B cell (primary cell): ENCODE data around the gene DRC7. TPM values are rescaled to one million over a fixed set of nuclear protein-coding genes. Genes with fewer than 3 reads are reported as not detected.

Experiments used
- ATAC-seq: fragments of 200-7000 bp; cut with Tn5 transposase; one replicate; pipeline ENCODE4 v1.10.0; 2021; ENCODE audit warnings: low read depth, mild to moderate bottlenecking, moderate number of reproducible peaks, moderate library complexity
- CTCF ChIA-PET: fragments of 350-600 bp; sonication (Branson Sonifier 250); formaldehyde crosslinking; loops from one replicate; lab custom pipeline; 2021; ENCODE audit warnings: antibody characterized with exemption, inconsistent platforms; lab: Charles Lee
- POLR2A ChIA-PET: fragments of 350-600 bp; sonication (Branson Sonifier 250); formaldehyde crosslinking; loops from one replicate; lab custom pipeline; 2021; ENCODE audit warnings: antibody characterized with exemption; lab: Charles Lee
- DNase-seq: peaks from one replicate; pipeline ENCODE4 v3.0.0; 2013
- H2AFZ ChIP-seq: 2 replicates; pipeline ENCODE4 v1.6.1; 2012; ENCODE audit warnings: mild to moderate bottlenecking, low read depth, low read length; ENCODE audit not compliant: insufficient read depth, poor library complexity, severe bottlenecking
- H3K27ac ChIP-seq, 2 donors: 1 replicate in 1 of 2; 2 replicates in 1 of 2; pipeline ENCODE4 v1.5.1; 2012 to 2013; ENCODE audit warnings: low read length in 2 of 2, mild to moderate bottlenecking in 2 of 2, moderate library complexity in 1 of 2
- H3K27me3 ChIP-seq, 4 experiments: fragments of 200-600 bp in 1 of 4; sonication (generic) in 1 of 4; replicated peaks in 1 of 4; 1 replicate in 2 of 4; 2 replicates in 2 of 4; pipeline versions ENCODE4 v1.6.1 to v1.7.0; 2013 to 2016; ENCODE audit warnings: low read length in 3 of 4, mild to moderate bottlenecking in 2 of 4, mixed read lengths in 1 of 4, moderate library complexity in 1 of 4; ENCODE audit not compliant: insufficient read depth in 4 of 4, control insufficient read depth in 3 of 4; ENCODE audit errors: control extremely low read depth in 1 of 4
- H3K36me3 ChIP-seq, 2 experiments: replicated peaks in 1 of 2; 1 replicate in 1 of 2; 2 replicates in 1 of 2; pipeline versions ENCODE4 v1.6.1 to v1.7.1; 2013; ENCODE audit warnings: low read length in 1 of 2; ENCODE audit not compliant: insufficient read depth in 2 of 2, control insufficient read depth in 1 of 2; ENCODE audit errors: control extremely low read depth in 1 of 2, extremely low read depth in 1 of 2
- H3K4me1 ChIP-seq, 2 donors: fragments of 200-600 bp in 1 of 2; sonication (generic) in 1 of 2; 1 replicate in 1 of 2; 2 replicates in 1 of 2; pipeline versions ENCODE4 v1.5.1 to v1.6.1; 2013 to 2017; ENCODE audit warnings: low read length in 2 of 2; ENCODE audit not compliant: control insufficient read depth in 2 of 2, insufficient read depth in 2 of 2
- H3K4me2 ChIP-seq: replicated peaks from 2 replicates; pipeline ENCODE3; 2012; ENCODE audit warnings: mild to moderate bottlenecking, low read depth, low read length; ENCODE audit not compliant: poor library complexity, severe bottlenecking
- H3K4me3 ChIP-seq, 5 experiments: fragments of 200-600 bp in 1 of 5; sonication (generic) in 1 of 5; 1 replicate in 3 of 5; 2 replicates in 2 of 5; pipeline versions ENCODE4 v1.5.1 to v1.7.0; 2011 to 2016; ENCODE audit warnings: low read length in 4 of 5, mild to moderate bottlenecking in 4 of 5, low read depth in 2 of 5, control low read depth in 1 of 5, moderate library complexity in 1 of 5; ENCODE audit not compliant: insufficient read depth in 1 of 5; ENCODE audit errors: control extremely low read depth in 1 of 5, extremely low read depth in 1 of 5
- H3K79me2 ChIP-seq: fragments of 200-600 bp; sonication (generic); one replicate; pipeline ENCODE4 v1.6.0; 2016; ENCODE audit warnings: low read length; ENCODE audit not compliant: control insufficient read depth, insufficient read depth
- H3K9ac ChIP-seq: fragments of 200-600 bp; sonication (generic); 2 replicates; pipeline ENCODE4 v1.6.1; 2017; ENCODE audit warnings: mild to moderate bottlenecking, low read length, moderate library complexity
- H3K9me3 ChIP-seq, 3 donors: one replicate each; pipeline versions ENCODE4 v1.6.1 to v1.7.1; 2013; ENCODE audit warnings: low read length in 2 of 3; ENCODE audit not compliant: control insufficient read depth in 2 of 3, insufficient read depth in 1 of 3; ENCODE audit errors: control extremely low read depth in 1 of 3
- H4K20me1 ChIP-seq: 2 replicates; pipeline ENCODE4 v1.6.0; 2012; ENCODE audit warnings: mild to moderate bottlenecking, low read length; ENCODE audit not compliant: insufficient read depth, control insufficient read depth, poor library complexity, severe bottlenecking
- H3K27ac Mint-ChIP-seq: one replicate; pipeline ENCODE4 v1.8.0; 2021; ENCODE audit warnings: mixed read lengths
- H3K27me3 Mint-ChIP-seq: one replicate; pipeline ENCODE4 v1.8.0; 2021; ENCODE audit warnings: mixed read lengths
- H3K4me1 Mint-ChIP-seq: one replicate; pipeline ENCODE4 v1.8.0; 2021; ENCODE audit warnings: mixed read lengths
- H3K4me3 Mint-ChIP-seq: one replicate; pipeline ENCODE4 v1.8.0; 2021; ENCODE audit warnings: mixed read lengths
- H3K9me3 Mint-ChIP-seq: one replicate; pipeline ENCODE4 v1.8.0; 2022; ENCODE audit warnings: mixed read lengths; ENCODE audit not compliant: insufficient read depth
- CTCF ChIP-seq: fragments of 200-600 bp; IDR thresholded peaks from one replicate; pipeline ENCODE4 v1.8.0; 2022; ENCODE audit warnings: antibody characterized with exemption, mild to moderate bottlenecking
- EZH2 ChIP-seq: IDR thresholded peaks from 2 replicates; pipeline ENCODE4 v1.6.1; 2012; ENCODE audit warnings: borderline replicate concordance, low read depth, mild to moderate bottlenecking, moderate library complexity, low read length; ENCODE audit not compliant: insufficient read depth, poor library complexity, severe bottlenecking
- WGBS: methylation state at CpG from one replicate; pipeline ENCODE4 v1.1.5; 2013; ENCODE audit warnings: missing lambda C conversion rate; ENCODE audit not compliant: insufficient coverage; 5-methylcytosine and 5-hydroxymethylcytosine counted together
- intact Hi-C: fragments of 100-400 bp; cut with micrococcal nuclease; formaldehyde crosslinking; loops from one replicate; pipeline ENCODE4 v1.10.0; 2022
- polyA plus RNA-seq: library from polyadenylated mRNA; depleted of rRNA; stranded (reverse); fragments of >200 nt; gene quantifications from 2 replicates; pipeline ENCODE4 v1.2.3, GENCODE V29; 2012
- total RNA-seq, 2 donors: library from RNA; stranded (reverse); fragments of 120-200 nt in 1 of 2; gene quantifications; 1 replicate in 1 of 2; 2 replicates in 1 of 2; pipeline versions ENCODE4 v1.2.3 to v1.2.4, GENCODE V29; 2013 to 2022

Gene DRC7
- total and polyA plus RNA-seq, 2 donors (not counting 1 experiment from before 2014, with no cell fraction given), result 0.12 to 0.22 TPM

GRCh38 chr16:57770361-57770760 lies 75.8 kb downstream of the DRC7 start:
- H3K27me3 Mint-ChIP-seq, result no peaks in the 10 kb centered on the region
- POLR2A ChIA-PET, result no interaction called here
- no peak overlapping the region for H3K27ac ChIP-seq
- H4K20me1 ChIP-seq, result no peaks in the 10 kb centered on the region
- no peak overlapping the region for H3K4me2 ChIP-seq
- H3K9me3 Mint-ChIP-seq, result no peaks in the 10 kb centered on the region
- no peaks in the 10 kb centered on the region for H3K36me3 ChIP-seq
- no peaks in the 10 kb centered on the region for H3K27me3 ChIP-seq
- CTCF ChIA-PET, result no interaction called here
- no peak overlapping the region for H3K4me3 Mint-ChIP-seq
- no peaks in the 10 kb centered on the region for H3K4me1 Mint-ChIP-seq
- no peak overlapping the region for H3K9ac ChIP-seq
- H3K9me3 ChIP-seq, result no peaks in the 10 kb centered on the region
- intact Hi-C loops, result no loop called here
- 95% methylated on average over 15 of the region's 15 CpGs for WGBS
- no peak overlapping the region for H3K4me3 ChIP-seq
- TF ChIP-seq EZH2 (no peak), CTCF (no peak)
- no peaks in the 10 kb centered on the region for H3K79me2 ChIP-seq
- no peaks in the 10 kb centered on the region for H3K4me1 ChIP-seq
- no peak overlapping the region for H3K27ac Mint-ChIP-seq
- DNase-seq (no peak), ATAC-seq (no peak)
- no peak overlapping the region for H2AFZ ChIP-seq

GRCh38 chr16:57771141-57771785 lies 76.7 kb downstream of the DRC7 start:
- intact Hi-C loops, result no loop called here
- Histone ChIP-seq H3K4me1 (no peaks in the 10 kb centered on the region), H3K4me2 (no peak overlapping the region), H3K9me3 (no peaks in the 10 kb centered on the region), H3K9ac (no peak overlapping the region), H3K27me3 (no peaks in the 10 kb centered on the region), H3K4me3 (no peak overlapping the region), H2AFZ (no peak overlapping the region), H3K36me3 (no peaks in the 10 kb centered on the region), H3K79me2 (no peaks in the 10 kb centered on the region), H4K20me1 (no peaks in the 10 kb centered on the region), H3K27ac (no peak overlapping the region)
- no peak for ATAC-seq
- ChIA-PET CTCF (no interaction called here), POLR2A (no interaction called here)
- H3K4me3 Mint-ChIP-seq, result no peak overlapping the region
- no peaks in the 10 kb centered on the region for H3K4me1 Mint-ChIP-seq
- no peak for TF ChIP-seq CTCF
- no peak for TF ChIP-seq EZH2
- no peak for DNase-seq
- H3K27me3 Mint-ChIP-seq, result no peaks in the 10 kb centered on the region
- no peaks in the 10 kb centered on the region for H3K9me3 Mint-ChIP-seq
- no peak overlapping the region for H3K27ac Mint-ChIP-seq
- 95% methylated on average over 16 of the region's 26 CpGs for WGBS
